ENCODE measurements around the gene FOXB2. TPM values are rescaled to one million over a fixed set of nuclear protein-coding genes. Genes with fewer than 3 reads are reported as not detected.

The FOXB2 gene
- polyA plus RNA-seq, 4 donors = not detected

GRCh38 chr9:77015327-77016048 is 4.0 kb upstream of the FOXB2 start:
- DNase-seq (ENCODE audit: low read depth in 4 of 4, low spot score in 3 of 4) = no peak

- no peak for DNase-seq (ENCODE audit: low read depth in 4 of 4, low spot score in 3 of 4)
Measured at GRCh38 chr9:77016121-77016525, 3.3 kb upstream of the FOXB2 start.

- no peak for DNase-seq (ENCODE audit: low read depth in 4 of 4, low spot score in 3 of 4)
Measured at GRCh38 chr9:77016526-77017504, 2.6 kb upstream of the FOXB2 start.

DNA sequence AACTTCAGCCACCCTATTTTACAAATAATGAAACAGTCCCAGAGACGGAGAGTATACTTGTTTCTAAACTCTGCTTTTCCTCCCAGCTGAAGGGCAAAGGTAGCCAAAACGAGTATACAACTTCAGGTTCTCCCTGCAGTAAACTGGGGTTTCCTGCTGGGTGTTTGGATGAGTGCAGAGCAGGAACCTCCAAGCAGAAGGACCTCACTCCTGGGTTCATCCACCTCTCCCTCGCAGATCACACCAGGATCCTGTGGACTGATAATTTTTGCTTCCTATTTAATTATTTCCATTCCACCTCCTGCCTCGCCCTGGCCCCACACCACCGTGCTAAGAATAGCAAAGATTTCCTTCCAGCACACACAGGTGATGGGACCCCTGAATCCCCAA is 2.0 kb upstream of the FOXB2 start:
- DNase-seq (ENCODE audit: low read depth in 4 of 4, low spot score in 3 of 4) = no peak

GRCh38 chr9:77018058-77018968 is 1.1 kb upstream of the FOXB2 start:
- DNase-seq (ENCODE audit: low read depth in 4 of 4, low spot score in 3 of 4) = no peak

DNA sequence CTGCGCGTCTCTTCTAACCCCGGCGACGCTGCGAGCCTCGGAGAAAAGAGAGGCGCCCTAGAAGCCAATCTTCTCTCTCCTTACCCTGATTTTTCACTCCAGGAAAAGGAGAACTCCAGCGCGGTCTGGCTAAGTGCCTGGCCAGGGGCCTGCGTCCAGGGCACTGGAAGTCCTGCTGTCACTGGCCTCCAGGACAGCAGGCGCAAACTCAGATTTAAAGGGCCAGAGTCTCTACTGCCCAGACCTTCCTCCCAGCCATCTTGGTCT is 553 bp upstream of the FOXB2 start:
- no peak for DNase-seq (ENCODE audit: low read depth in 4 of 4, low spot score in 3 of 4)

GRCh38 chr9:77019926-77020412 is 514 bp downstream of the FOXB2 start:
- no peak for DNase-seq (ENCODE audit: low read depth in 4 of 4, low spot score in 3 of 4)

DNA sequence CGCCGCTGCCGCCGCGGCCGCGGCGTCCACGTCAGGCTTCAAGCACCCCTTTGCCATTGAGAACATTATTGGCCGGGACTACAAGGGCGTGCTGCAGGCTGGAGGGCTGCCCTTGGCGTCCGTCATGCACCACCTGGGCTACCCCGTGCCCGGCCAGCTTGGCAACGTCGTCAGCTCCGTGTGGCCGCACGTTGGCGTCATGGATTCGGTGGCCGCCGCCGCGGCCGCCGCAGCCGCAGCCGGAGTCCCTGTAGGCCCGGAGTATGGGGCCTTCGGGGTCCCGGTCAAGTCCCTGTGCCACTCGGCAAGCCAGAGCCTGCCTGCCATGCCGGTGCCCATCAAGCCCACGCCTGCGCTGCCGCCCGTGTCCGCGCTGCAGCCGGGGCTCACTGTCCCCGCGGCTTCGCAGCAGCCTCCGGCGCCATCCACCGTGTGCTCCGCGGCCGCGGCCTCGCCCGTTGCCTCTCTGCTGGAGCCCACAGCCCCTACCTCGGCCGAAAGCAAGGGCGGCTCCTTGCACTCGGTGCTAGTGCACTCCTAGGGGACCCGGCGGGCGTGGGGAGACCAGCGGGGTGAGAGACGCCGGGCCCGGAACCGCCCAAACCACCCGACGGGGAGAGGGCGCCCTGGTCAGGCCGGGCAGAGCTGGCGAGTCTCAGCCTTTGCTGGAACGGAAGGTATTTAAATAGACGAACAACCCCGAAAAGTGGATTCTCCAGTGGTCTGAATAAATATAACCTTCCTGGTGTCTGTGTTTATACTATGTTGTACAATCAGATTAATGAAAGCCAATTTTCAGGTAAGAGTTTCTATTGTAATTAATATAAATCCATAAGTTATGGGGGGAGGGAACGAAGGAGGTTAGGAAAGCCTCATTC is 1.2 kb downstream of the FOXB2 start:
- no peak for DNase-seq (ENCODE audit: low read depth in 4 of 4, low spot score in 3 of 4)

GRCh38 chr9:77021291-77021894 is 1.9 kb downstream of the FOXB2 start:
- no peak for DNase-seq (ENCODE audit: low read depth in 4 of 4, low spot score in 3 of 4)

- DNase-seq (ENCODE audit: low read depth in 4 of 4, low spot score in 3 of 4) = no peak
Measured at GRCh38 chr9:77021922-77022782, 2.7 kb downstream of the FOXB2 start.

DNA sequence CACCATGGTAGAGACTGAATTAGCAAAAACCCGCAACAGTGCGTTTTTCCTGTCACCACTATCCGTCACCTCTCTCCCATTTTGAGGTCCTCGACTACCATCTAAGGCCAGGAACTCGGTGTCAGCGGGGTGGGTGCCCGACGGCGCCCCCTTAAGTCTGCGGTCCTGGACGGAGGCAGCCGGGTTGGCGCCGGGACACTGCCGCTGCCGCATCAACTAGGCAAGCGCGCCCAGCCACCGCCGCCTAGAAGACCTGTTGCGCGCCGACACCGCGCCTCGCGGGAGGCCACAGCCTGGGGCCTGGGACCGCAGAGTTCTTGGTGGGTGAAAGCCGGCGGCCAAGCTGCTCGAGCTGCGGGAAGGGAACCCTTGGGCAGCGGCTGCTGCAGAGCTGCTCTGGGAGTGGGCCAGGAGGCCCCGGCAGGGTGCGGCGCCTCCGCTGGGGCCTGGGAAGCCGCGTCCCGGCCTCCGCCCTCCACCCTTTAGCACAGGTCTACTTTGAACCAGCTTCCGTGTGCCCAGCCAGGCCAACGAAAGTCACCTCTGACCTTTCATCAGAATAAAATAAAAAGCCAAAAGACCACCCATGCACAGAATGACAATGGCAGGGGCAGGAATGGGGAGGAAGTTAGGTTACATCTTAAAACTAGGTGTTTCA is 3.5 kb downstream of the FOXB2 start:
- no peak for DNase-seq (ENCODE audit: low read depth in 4 of 4, low spot score in 3 of 4)

DNA sequence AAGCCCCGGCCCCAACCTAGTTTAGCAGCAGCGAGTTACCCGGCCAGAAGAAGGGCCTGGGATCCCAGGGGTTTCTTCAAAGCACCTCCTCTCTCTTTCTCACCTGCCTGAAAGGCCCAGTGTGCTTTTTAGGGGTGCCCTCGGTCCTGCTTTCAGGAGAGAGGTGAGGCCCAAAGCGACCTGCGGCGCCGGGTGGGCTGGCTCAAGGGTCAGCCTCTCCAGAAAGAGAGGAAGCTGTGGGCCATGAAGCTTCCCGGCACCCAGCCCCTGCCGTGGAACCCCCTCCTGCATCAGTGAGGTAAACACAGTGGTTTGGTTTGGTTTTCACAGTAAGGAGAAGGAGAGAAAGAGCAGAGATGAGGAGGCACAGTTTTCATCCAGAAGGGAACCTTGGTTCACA is 4.3 kb downstream of the FOXB2 start:
- DNase-seq (ENCODE audit: low read depth in 4 of 4, low spot score in 3 of 4) = no peak

DNA sequence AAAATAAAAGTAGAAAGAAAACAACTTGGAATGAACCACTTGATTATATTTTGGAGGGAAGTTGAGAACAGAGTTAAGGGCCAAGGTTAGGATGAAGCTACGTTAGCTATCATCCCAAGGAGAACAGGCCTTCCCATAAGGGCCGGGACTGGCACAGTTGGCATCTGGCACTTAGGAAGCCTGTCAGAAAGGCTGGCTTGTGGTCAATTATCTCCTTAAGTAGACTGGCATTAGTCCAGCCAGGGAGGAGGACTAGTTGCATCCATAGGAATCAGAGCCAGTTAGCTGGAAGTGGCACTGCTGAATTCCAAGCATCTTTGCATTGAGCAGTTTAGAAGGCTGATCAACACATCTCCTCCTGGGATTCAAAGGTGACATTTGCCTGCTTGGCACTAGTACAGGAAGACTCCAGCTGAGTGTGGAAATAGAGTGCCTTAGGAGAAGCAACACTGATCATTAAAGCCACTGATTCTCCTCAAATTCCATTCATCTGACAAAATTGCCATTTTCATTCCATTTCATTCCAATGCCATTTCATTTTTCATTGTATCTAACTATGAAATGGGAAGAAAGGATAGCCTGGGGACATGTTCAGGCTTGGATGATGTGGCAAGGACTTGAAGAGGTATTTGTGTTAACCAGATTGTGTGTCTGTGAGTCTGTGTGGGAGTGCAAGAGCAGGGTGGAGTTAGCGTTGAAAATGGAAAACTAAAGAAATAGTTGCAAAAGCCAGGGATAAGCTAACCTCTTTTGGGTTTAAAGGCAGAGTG is 5.5 kb downstream of the FOXB2 start:
- no peak for DNase-seq (ENCODE audit: low read depth in 4 of 4, low spot score in 3 of 4)

GRCh38 chr9:77028478-77028877 is 9.0 kb downstream of the FOXB2 start:
- no peak for DNase-seq (ENCODE audit: low read depth in 4 of 4, low spot score in 3 of 4)

- DNase-seq (ENCODE audit: low read depth in 4 of 4, low spot score in 3 of 4) = no peak
Measured at GRCh38 chr9:77030045-77030444, 10.6 kb downstream of the FOXB2 start.

GRCh38 chr9:77038281-77039036 is 19.0 kb downstream of the FOXB2 start:
- DNase-seq (ENCODE audit: low read depth in 4 of 4, low spot score in 3 of 4) = no peak

DNA sequence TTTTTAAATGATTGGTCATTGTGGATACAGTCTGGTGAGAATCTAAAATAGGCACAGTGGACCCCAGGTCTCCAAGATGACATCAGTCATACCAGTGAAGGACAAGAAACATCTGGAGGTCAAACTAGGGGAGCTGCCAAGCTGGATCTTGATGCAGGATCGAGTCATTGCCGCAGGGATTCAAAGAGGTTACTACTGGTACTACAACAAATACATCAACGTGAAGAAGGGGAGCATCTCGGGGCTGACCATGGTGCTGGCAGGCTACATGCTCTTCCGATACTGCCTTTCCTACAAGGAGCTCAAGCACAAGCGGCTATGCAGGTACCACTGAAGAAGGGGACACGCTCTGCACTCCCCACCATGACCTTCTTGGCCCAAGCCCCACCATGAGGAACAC is 20.9 kb downstream of the FOXB2 start:
- DNase-seq (ENCODE audit: low read depth in 4 of 4, low spot score in 3 of 4) = no peak

Measured in left renal pelvis (tissue), 4 donors.